Measurements from ENCODE around the gene GSTM4. TPM values are rescaled to one million over a fixed set of nuclear protein-coding genes. Genes with fewer than 3 reads are reported as not detected.

GSTM4 gene
- total and polyA plus RNA-seq, 2 of the 4 experiments (the other 2 are of a cell fraction): 10.4 to 37.8 TPM

GRCh38 chr1:109624201-109625010 lies 31.5 kb upstream of the GSTM4 start:
- Histone ChIP-seq H3K4ac (ENCODE audit: low read depth, low read length) (no peak overlapping the region), H4K8ac (ENCODE audit: low read depth in 2 of 2, low read length in 2 of 2) (no peak overlapping the region), H3K14ac (replicated peaks; ENCODE audit: low read depth, low read length) (no peak overlapping the region), H3K4me2 (ENCODE audit: low read depth, low read length) (peak overlapping the region; percentile 57; the same call in 1 of the 2 replicates), H4K20me1 (ENCODE audit: insufficient read depth, low read length) (peaks cover 63% of the 10 kb centered on the region), H3K23ac (ENCODE audit: low read depth, low read length) (no peak overlapping the region), H2AK5ac (ENCODE audit: low read depth, low read length) (peak overlapping the region; percentile 15; the same call in 1 of the 2 replicates), H3K56ac (ENCODE audit: extremely low read depth, insufficient read depth, low read length) (no peak overlapping the region), H3K36me3 (ENCODE audit: control insufficient read depth, insufficient read depth, low read length) (peaks cover 36% of the 10 kb centered on the region), H2AFZ (replicated peaks; ENCODE audit: low read length, poor library complexity) (no peak overlapping the region), H3K18ac (ENCODE audit: low read depth, low read length) (no peak overlapping the region), H4K91ac (ENCODE audit: insufficient read depth, low read depth, low read length) (peak overlapping the region; percentile 13; the same call in 1 of the 2 replicates), H3K4me1 (ENCODE audit: control insufficient read depth, insufficient read depth, low read length) (peaks cover 32% of the 10 kb centered on the region), H4K5ac (ENCODE audit: low read depth, low read length) (no peak overlapping the region), H3K27me3 (ENCODE audit: control insufficient read depth, insufficient read depth, low read length) (no peaks in the 10 kb centered on the region), H2BK120ac (ENCODE audit: low read depth, low read length) (no peak overlapping the region), H3K9me3 (ENCODE audit: control insufficient read depth, insufficient read depth, low read length) (no peaks in the 10 kb centered on the region), H3K27ac (ENCODE audit: insufficient read depth, low read length) (no peak overlapping the region), H3K9ac (ENCODE audit: low read depth, low read length) (no peak overlapping the region; the same call in 1 of the 2 replicates), H2BK20ac (ENCODE audit: low read depth, low read length) (no peak overlapping the region), H3K4me3 (ENCODE audit: insufficient read depth, low read depth, low read length) (no peak overlapping the region), H3K9me1 (ENCODE audit: insufficient read depth, low read length) (peaks cover 15% of the 10 kb centered on the region), H2BK5ac (ENCODE audit: low read depth, low read length, poor library complexity, severe bottlenecking) (no peak overlapping the region), H2AK9ac (replicated peaks; ENCODE audit: low read depth, low read length, poor library complexity) (peak overlapping the region; percentile 58), H3K79me1 (ENCODE audit: low read depth in 1 of 2, low read length in 2 of 2) (peaks cover 14 to 86% of the 10 kb centered on the region in 2 experiments; a peak in 3 of 4 replicates), H2BK15ac (ENCODE audit: low read depth, low read length) (no peak overlapping the region)
- TF ChIP-seq MAZ (IDR thresholded peaks at IDR 0.05; ENCODE audit: borderline replicate concordance, low read depth, low read length) (no peak), RFX5 (IDR thresholded peaks at IDR 0.05; ENCODE audit: low read depth, low read length) (no peak), MAFK (IDR thresholded peaks at IDR 0.05; ENCODE audit: low read depth, low read length) (no peak), RCOR1 (IDR thresholded peaks at IDR 0.05; ENCODE audit: insufficient replicate concordance, low read length) (no peak), ELK1 (IDR thresholded peaks at IDR 0.05; ENCODE audit: borderline replicate concordance, low read depth, low read length) (no peak), CHD1 (IDR thresholded peaks at IDR 0.05; ENCODE audit: low read depth, low read length) (no peak), FOS (IDR thresholded peaks at IDR 0.05; ENCODE audit: low read depth, low read length) (no peak), POLR2A (IDR thresholded peaks at IDR 0.05; ENCODE audit: low read depth, low read length) (no peak), NFE2L2 (IDR thresholded peaks at IDR 0.05; ENCODE audit: low read depth, low read length) (no peak), RAD21 (IDR thresholded peaks at IDR 0.05; ENCODE audit: low read length) (no peak), CEBPB (IDR thresholded peaks at IDR 0.05; ENCODE audit: low read depth, low read length) (no peak)
- ChIA-PET POLR2A (ENCODE audit: unreplicated experiment) (no interaction called here), CTCF (no interaction called here)
- ATAC-seq (ENCODE audit: low read depth): no peak
- no TSS peak for BruUV-seq (replicated peaks)
- WGBS, 2 experiments (ENCODE audit: extremely low coverage in 2 of 2, insufficient read length in 1 of 2): 60% methylated on average over 2 of the region's 17 CpGs; no CpG with 5 or more reads in 1 of the 2 experiments
- in situ Hi-C loops (cut with MboI; ENCODE audit: low sequenced_read_pairs): loop anchor here (5.0 kb wide), 1 partner anchor 77 kb away; the partner anchor contains the start of gene GNAI3
- DNase-seq: no peak
- dilution Hi-C loops (cut with HindIII; ENCODE audit: low sequenced_read_pairs, unreplicated experiment): no loop called here
- intact Hi-C loops (cut with micrococcal nuclease): loop anchor here (10.0 kb wide), 1 partner anchor 340 kb away; the partner anchor contains the start of gene PSRC1
